ENCODE data around the gene HIBCH. TPM values are rescaled to one million over a fixed set of nuclear protein-coding genes. Genes with fewer than 3 reads are reported as not detected.

Gene HIBCH
- total and polyA plus RNA-seq, 2 of the 13 experiments (the other 11 are each of a cell fraction or from before 2014, with no cell fraction given): 18.8 to 49.5 TPM

- Histone ChIP-seq H3K27ac (ENCODE audit: extremely low read length, insufficient read depth, low read length) (peak overlapping the region; percentile 59), H3K9ac (ENCODE audit: insufficient read depth, low read depth, low read length) (peak overlapping the region; percentile 80), H3K36me3 (replicated peaks in 1 of 2; ENCODE audit: control insufficient read depth in 1 of 2, insufficient read depth in 2 of 2, low read length in 2 of 2) (no peaks in the 10 kb centered on the region), H3K4me3 (replicated peaks in 1 of 3; ENCODE audit: insufficient read depth in 1 of 3, low read depth in 2 of 3, low read length in 3 of 3) (peak overlapping the region; percentile 71 to 92 (median 75)), H3K27me3 (ENCODE audit: control insufficient read depth in 1 of 2, insufficient read depth in 2 of 2, low read length in 2 of 2) (no peaks in the 10 kb centered on the region), H2AFZ (ENCODE audit: low read length) (peak overlapping the region; percentile 58), H4K20me1 (ENCODE audit: insufficient read depth, low read length) (no peaks in the 10 kb centered on the region), H3K79me2 (ENCODE audit: insufficient read depth, low read length) (no peaks in the 10 kb centered on the region), H3K4me2 (ENCODE audit: low read depth, low read length) (peak overlapping the region; percentile 77), H3K9me3 (ENCODE audit: low read length) (no peaks in the 10 kb centered on the region), H3K4me1 (ENCODE audit: insufficient read depth, low read length) (peaks cover 53% of the 10 kb centered on the region)
- intact Hi-C loops (cut with micrococcal nuclease; ENCODE audit: unreplicated experiment): loop anchor here (5.0 kb wide), 1 partner anchor 169 kb away; no protein-coding TSS in a partner anchor
- CTCF ChIA-PET (ENCODE audit: low intra/inter-chr PET ratio, low total read pairs): interaction anchor here (3.0 kb wide), 1 partner anchor 29 kb away, joined by 31 read pairs; no protein-coding TSS in a partner anchor
- 0 out of 2 replicates have a peak, but pooled peaks have one; percentile 8 for TF ChIP-seq ELF4 (CRISPR knock-in tag; IDR thresholded peaks at IDR 0.05; ENCODE audit: borderline replicate concordance)
- TF ChIP-seq MED1 (CRISPR knock-in tag; IDR thresholded peaks at IDR 0.05): no peak
- 0 out of 2 replicates have a peak, but pooled peaks have one; percentile 43 for TF ChIP-seq ZNF605 (CRISPR knock-in tag; IDR thresholded peaks at IDR 0.05)
- in situ Hi-C loops (cut with HindIII; ENCODE audit: extremely low pct_ligation_motif_present, low pct_unique_long_range_greater_than_20kb): loop anchor here (25.0 kb wide), 1 partner anchor 169 kb away; no protein-coding TSS in a partner anchor
- no peak for FAIRE-seq
- POLR2A ChIA-PET: interaction anchor here (3.1 kb wide), 1 partner anchor 10 kb away, joined by 36 read pairs; no protein-coding TSS in a partner anchor
- 77% methylated on average over 10 of the region's 10 CpGs for WGBS (ENCODE audit: low lambda C conversion rate)
- DNase-seq (ENCODE audit: low spot score): no peak
- peak; percentile 11; the same call in 2 of the 3 replicates for ATAC-seq
- no TSS peak for BruUV-seq (replicated peaks)
Measured at GRCh38 chr2:190343089-190343535, 23.5 kb upstream of the HIBCH start.

GRCh38 chr2:190342611-190343010 lies 23.0 kb upstream of the HIBCH start:
- CTCF ChIA-PET (ENCODE audit: low intra/inter-chr PET ratio, low total read pairs): interaction anchor here (3.0 kb wide), 1 partner anchor 30 kb away, joined by 31 read pairs; no protein-coding TSS in a partner anchor
- intact Hi-C loops (cut with micrococcal nuclease; ENCODE audit: unreplicated experiment): loop anchor here (5.0 kb wide), 1 partner anchor 170 kb away; no protein-coding TSS in a partner anchor
- Histone ChIP-seq H3K36me3 (replicated peaks in 1 of 2; ENCODE audit: control insufficient read depth in 1 of 2, insufficient read depth in 2 of 2, low read length in 2 of 2) (no peaks in the 10 kb centered on the region), H3K4me3 (replicated peaks in 1 of 3; ENCODE audit: insufficient read depth in 1 of 3, low read depth in 2 of 3, low read length in 3 of 3) (no peak overlapping the region), H3K9me3 (ENCODE audit: low read length) (no peaks in the 10 kb centered on the region), H4K20me1 (ENCODE audit: insufficient read depth, low read length) (no peaks in the 10 kb centered on the region), H3K4me1 (ENCODE audit: insufficient read depth, low read length) (peaks cover 58% of the 10 kb centered on the region), H3K27ac (ENCODE audit: extremely low read length, insufficient read depth, low read length) (no peak overlapping the region), H3K79me2 (ENCODE audit: insufficient read depth, low read length) (no peaks in the 10 kb centered on the region), H3K4me2 (ENCODE audit: low read depth, low read length) (peak overlapping the region; percentile 28; the same call in 1 of the 2 replicates), H2AFZ (ENCODE audit: low read length) (no peak overlapping the region), H3K27me3 (ENCODE audit: control insufficient read depth in 1 of 2, insufficient read depth in 2 of 2, low read length in 2 of 2) (no peaks in the 10 kb centered on the region), H3K9ac (ENCODE audit: insufficient read depth, low read depth, low read length) (no peak overlapping the region)
- ATAC-seq: no peak
- BruUV-seq (replicated peaks): TSS peak; percentile 57
- no peak for FAIRE-seq
- DNase-seq (ENCODE audit: low spot score): no peak
- 74% methylated on average over 4 of the region's 4 CpGs for WGBS (ENCODE audit: low lambda C conversion rate)
- POLR2A ChIA-PET: interaction anchor here (3.1 kb wide), 1 partner anchor 10 kb away, joined by 36 read pairs; no protein-coding TSS in a partner anchor
- in situ Hi-C loops (cut with HindIII; ENCODE audit: extremely low pct_ligation_motif_present, low pct_unique_long_range_greater_than_20kb): loop anchor here (25.0 kb wide), 1 partner anchor 170 kb away; no protein-coding TSS in a partner anchor
- TF ChIP-seq ZBED4 (CRISPR knock-in tag; IDR thresholded peaks at IDR 0.05; ENCODE audit: borderline replicate concordance): no peak
- no peak for TF ChIP-seq TIGD3 (CRISPR knock-in tag; IDR thresholded peaks at IDR 0.05; ENCODE audit: borderline replicate concordance)
- no peak for TF ChIP-seq BCL6 (CRISPR knock-in tag; IDR thresholded peaks at IDR 0.05)
- TF ChIP-seq ASH2L (IDR thresholded peaks at IDR 0.05; ENCODE audit: insufficient read length, low read depth, low read length): no peak
- TF ChIP-seq ZNF276 (CRISPR knock-in tag; IDR thresholded peaks at IDR 0.05; ENCODE audit: low read depth): no peak
- no peak for TF ChIP-seq ZNF331 (CRISPR knock-in tag; IDR thresholded peaks at IDR 0.05)
